NT2/D1 (cell line): ENCODE measurements around the gene CLASP1.
"Not testable (repeated sequence)": the region's sequence is repeated elsewhere in the genome, so short reads cannot be mapped to it uniquely, and the experiment has no call there.

Experiments used
- YY1 ChIP-seq: IDR thresholded peaks from 2 replicates; pipeline ENCODE4 v1.6.1; 2011; ENCODE audit not compliant: insufficient read length, insufficient read depth
- ZNF274 ChIP-seq: IDR thresholded peaks from 2 replicates; pipeline ENCODE4 v1.6.1; 2011; ENCODE audit warnings: mild to moderate bottlenecking, low read depth, low read length

GRCh38 chr2:121331324-121331723, 317.9 kb downstream of the CLASP1 start:
- not testable (repeated sequence) for TF ChIP-seq ZNF274, YY1
